Uterus (tissue), 2 donors: ENCODE measurements around the gene STAC2.

Experiments used
- CTCF ChIP-seq, 4 experiments: fragments of 200-600 bp in 2 of 4; fragments of 450-650 bp in 2 of 4; sonication (generic) in 2 of 4; IDR thresholded peaks; one replicate each; pipeline ENCODE4 v1.5.1; 2016 to 2019; ENCODE audit warnings: antibody characterized with exemption in 4 of 4, mild to moderate bottlenecking in 2 of 4, moderate library complexity in 1 of 4
- POLR2A ChIP-seq, 2 donors: fragments of 450-650 bp; IDR thresholded peaks; one replicate each; pipeline ENCODE4 v1.6.1; 2016; ENCODE audit warnings: antibody characterized with exemption in 2 of 2, mild to moderate bottlenecking in 1 of 2, moderate library complexity in 1 of 2

- TF ChIP-seq CTCF (IDR thresholded peaks at IDR 0.05) (no peak), POLR2A (IDR thresholded peaks at IDR 0.05) (no peak)
Measured at GRCh38 chr17:39196808-39197291, 28.9 kb downstream of the STAC2 start.
